ENCODE measurements around the gene CCDC57. TPM values are rescaled to one million over a fixed set of nuclear protein-coding genes. Genes with fewer than 3 reads are reported as not detected.

The CCDC57 gene
- total and polyA plus RNA-seq, 9 of the 15 experiments (the other 6 are each of a cell fraction or from before 2014, with no cell fraction given) = 0.83 to 36.2 (median 13.6) TPM

- ChIA-PET CTCF (ENCODE audit: low intra/inter-chr PET ratio) (interaction anchor here (1.5 kb wide), 1 partner anchor 85 kb away, joined by 18 read pairs; no protein-coding TSS in a partner anchor), POLR2A (interaction anchor here (0.5 to 1.3 kb wide), 9 partner anchors 15 to 137 kb away, joined by 3 to 4 read pairs (median 3); no protein-coding TSS in a partner anchor)
- ATAC-seq = peak; percentile 1; the same call in 2 of the 3 replicates
- Histone ChIP-seq H3K36me3 (ENCODE audit: control insufficient read depth, insufficient read depth, low read length) (peaks cover 5% of the 10 kb centered on the region; the same call in 1 of the 3 replicates), H3K9me3 (replicated peaks; ENCODE audit: control insufficient read depth, insufficient read depth, low read depth, low read length) (no peaks in the 10 kb centered on the region), H2AFZ (ENCODE audit: low read depth, low read length) (peak overlapping the region; percentile 91), H4K20me1 (replicated peaks; ENCODE audit: control insufficient read depth, insufficient read depth, low read length) (0 out of 2 replicates have a peak, but pooled peaks cover 2% of the 10 kb centered on the region), H3K9ac (ENCODE audit: insufficient read depth in 1 of 2, low read depth in 2 of 2, low read length in 2 of 2) (peak overlapping the region; percentile 66 to 90; a peak in 3 of 4 replicates), H3K9me1 (ENCODE audit: control insufficient read depth, insufficient read depth, low read length) (no peaks in the 10 kb centered on the region), H3K4me1 (replicated peaks in 1 of 2; ENCODE audit: control insufficient read depth in 2 of 2, insufficient read depth in 2 of 2, low read length in 2 of 2) (peaks cover 47 to 97% of the 10 kb centered on the region in 2 experiments), H3K4me2 (ENCODE audit: insufficient read depth, low read length) (peak overlapping the region; percentile 56), H3K4me3 (no peak overlapping the region), H3K27ac (ENCODE audit: extremely low read depth, low read depth, low read length) (peak overlapping the region; percentile 77; the same call in 2 of the 3 replicates), H3K27me3 (ENCODE audit: control insufficient read depth in 2 of 2, insufficient read depth in 2 of 2, low read length in 2 of 2) (no peaks in the 10 kb centered on the region), H3K79me2 (ENCODE audit: control insufficient read depth, insufficient read depth, low read length) (peaks cover 11% of the 10 kb centered on the region; the same call in 1 of the 3 replicates)
- intact Hi-C loops (cut with micrococcal nuclease) (loop anchor here (5.0 kb wide), 1 partner anchor 102 kb away; no protein-coding TSS in a partner anchor), in situ Hi-C loops (cut with MboI) (no loop called here)
- no TSS peak for BruUV-seq (replicated peaks)
- 43% methylated on average over 13 of the region's 15 CpGs for WGBS (ENCODE audit: insufficient coverage, low coverage, missing lambda C conversion rate)
- DNase-seq (ENCODE audit: extremely low read depth in 1 of 4, low spot score in 3 of 4) = peak in 1 of 4 experiments; percentile 51
- FAIRE-seq = no peak
- TF ChIP-seq CCNT2 (IDR thresholded peaks at IDR 0.05; ENCODE audit: borderline replicate concordance, extremely low read depth, insufficient read length, low read depth, low read length) = peak; percentile 12
- TF ChIP-seq KDM4B (IDR thresholded peaks at IDR 0.05; ENCODE audit: borderline replicate concordance in 2 of 2, low read depth in 1 of 2) = peak in 1 of 2 experiments; percentile 24; a peak in 1 of 4 replicates
- TF ChIP-seq, protein P1, sequence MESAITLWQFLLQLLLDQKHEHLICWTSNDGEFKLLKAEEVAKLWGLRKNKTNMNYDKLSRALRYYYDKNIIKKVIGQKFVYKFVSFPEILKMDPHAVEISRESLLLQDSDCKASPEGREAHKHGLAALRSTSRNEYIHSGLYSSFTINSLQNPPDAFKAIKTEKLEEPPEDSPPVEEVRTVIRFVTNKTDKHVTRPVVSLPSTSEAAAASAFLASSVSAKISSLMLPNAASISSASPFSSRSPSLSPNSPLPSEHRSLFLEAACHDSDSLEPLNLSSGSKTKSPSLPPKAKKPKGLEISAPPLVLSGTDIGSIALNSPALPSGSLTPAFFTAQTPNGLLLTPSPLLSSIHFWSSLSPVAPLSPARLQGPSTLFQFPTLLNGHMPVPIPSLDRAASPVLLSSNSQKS (CRISPR knock-in tag; IDR thresholded peaks at IDR 0.05) = no peak
- TF ChIP-seq CREB1 (IDR thresholded peaks at IDR 0.05) = peak; percentile 20; the same call in 1 of the 2 replicates
- TF ChIP-seq CREB1 (CRISPR knock-in tag; IDR thresholded peaks at IDR 0.05) = no peak
- TF ChIP-seq CEBPG (CRISPR knock-in tag; IDR thresholded peaks at IDR 0.05) = peak; percentile 71
- TF ChIP-seq CEBPG (tag; conservative IDR thresholded peaks at IDR 0.05 in 1 of 2, IDR thresholded peaks at IDR 0.05 in 1 of 2) = 0 out of 4 replicates have a peak, but pooled peaks of 1 of the 2 experiments have one; percentile 35
- TF ChIP-seq FOXJ2 (tag; IDR thresholded peaks at IDR 0.05) = no peak
- peak; percentile 32; the same call in 1 of the 2 replicates for TF ChIP-seq CXXC5 (CRISPR knock-in tag; IDR thresholded peaks at IDR 0.05)
- TF ChIP-seq CHD1 (IDR thresholded peaks at IDR 0.05; ENCODE audit: low read length) = peak; percentile 70
- no peak for TF ChIP-seq GTF2F1 (IDR thresholded peaks at IDR 0.05; ENCODE audit: low read depth, low read length)
- TF ChIP-seq ZNF165 (CRISPR knock-in tag; IDR thresholded peaks at IDR 0.05; ENCODE audit: borderline replicate concordance) = 0 out of 2 replicates have a peak, but pooled peaks have one; percentile 34
- TF ChIP-seq, protein P2, sequence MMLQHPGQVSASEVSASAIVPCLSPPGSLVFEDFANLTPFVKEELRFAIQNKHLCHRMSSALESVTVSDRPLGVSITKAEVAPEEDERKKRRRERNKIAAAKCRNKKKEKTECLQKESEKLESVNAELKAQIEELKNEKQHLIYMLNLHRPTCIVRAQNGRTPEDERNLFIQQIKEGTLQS (IDR thresholded peaks at IDR 0.05) = peak; percentile 83
- TF ChIP-seq, protein P2 (CRISPR knock-in tag; conservative IDR thresholded peaks at IDR 0.05) = no peak
- TF ChIP-seq, protein P3, sequence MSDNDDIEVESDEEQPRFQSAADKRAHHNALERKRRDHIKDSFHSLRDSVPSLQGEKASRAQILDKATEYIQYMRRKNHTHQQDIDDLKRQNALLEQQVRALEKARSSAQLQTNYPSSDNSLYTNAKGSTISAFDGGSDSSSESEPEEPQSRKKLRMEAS (CRISPR knock-in tag; IDR thresholded peaks at IDR 0.05) = 0 out of 2 replicates have a peak, but pooled peaks have one; percentile 16
- 0 out of 2 replicates have a peak, but pooled peaks have one; percentile 5 for TF ChIP-seq POLR2G (IDR thresholded peaks at IDR 0.05; ENCODE audit: low read depth, low read length)
- TF ChIP-seq ZNF263 (CRISPR knock-in tag; IDR thresholded peaks at IDR 0.05; ENCODE audit: borderline replicate concordance) = 0 out of 2 replicates have a peak, but pooled peaks have one; percentile 4
- no peak for TF ChIP-seq ZNF3 (CRISPR knock-in tag; IDR thresholded peaks at IDR 0.05)
These were observed 23.1 kb upstream of the CCDC57 start for GRCh38 chr17:82235775-82236141.
